HL-60 (cell line): ENCODE measurements around the gene CAV3.
"Not testable (repeated sequence)": the region's sequence is repeated elsewhere in the genome, so short reads cannot be mapped to it uniquely, and the experiment has no call there.

Experiments
- DNase-seq, 2 experiments: peaks; one replicate each; pipeline ENCODE4 v3.0.0-alpha.2; 2010 to 2020; ENCODE audit warnings: low read depth in 1 of 2, low spot score in 1 of 2
- H3K27ac ChIP-seq: fragments of 250-450 bp; sonication (Bioruptor Pico); replicated peaks from 2 replicates; pipeline ENCODE4 v1.5.1; 2020; ENCODE audit warnings: mild to moderate bottlenecking, moderate library complexity
- H3K27me3 ChIP-seq: fragments of 250-450 bp; sonication (Bioruptor Pico); 2 replicates; pipeline ENCODE4 v1.5.1; 2021; ENCODE audit warnings: mild to moderate bottlenecking, moderate library complexity; ENCODE audit not compliant: insufficient read depth, poor library complexity, severe bottlenecking
- H3K4me3 ChIP-seq: replicated peaks from 2 replicates; pipeline ENCODE4 v1.5.1; 2011; ENCODE audit warnings: mild to moderate bottlenecking, control low read depth, low read length; ENCODE audit not compliant: insufficient read depth
- GABPA ChIP-seq: IDR thresholded peaks from 2 replicates; pipeline ENCODE4 v1.6.1; 2012; ENCODE audit warnings: low read depth
- POLR2AphosphoS5 ChIP-seq: IDR thresholded peaks from 2 replicates; pipeline ENCODE4 v1.6.1; 2012; ENCODE audit warnings: low read depth
- SPI1 ChIP-seq: IDR thresholded peaks from 2 replicates; pipeline ENCODE4 v1.6.1; 2012; ENCODE audit warnings: low read depth, mild to moderate bottlenecking, borderline replicate concordance
- long read RNA-seq: library from polyadenylated mRNA; unstranded; transcript quantifications from one replicate; pipeline ENCODE4 v2.0.0, GENCODE V29; 2020
- TF ChIP-seq, protein P1 (sequence below): IDR thresholded peaks from 2 replicates; pipeline ENCODE4 v1.6.1; 2012; ENCODE audit warnings: low read depth; ENCODE audit not compliant: insufficient replicate concordance
- TF ChIP-seq, protein P2 (sequence below): IDR thresholded peaks from one replicate; pipeline ENCODE4 v1.5.1; 2011; ENCODE audit warnings: low read length, control low read depth, inconsistent platforms; ENCODE audit not compliant: insufficient read depth

CAV3 gene
- long read RNA-seq, partial matches to known transcripts: 0 of 2 reads
- long read RNA-seq, other reads (novel, unspliced or antisense): 2 of 2 reads

DNA sequence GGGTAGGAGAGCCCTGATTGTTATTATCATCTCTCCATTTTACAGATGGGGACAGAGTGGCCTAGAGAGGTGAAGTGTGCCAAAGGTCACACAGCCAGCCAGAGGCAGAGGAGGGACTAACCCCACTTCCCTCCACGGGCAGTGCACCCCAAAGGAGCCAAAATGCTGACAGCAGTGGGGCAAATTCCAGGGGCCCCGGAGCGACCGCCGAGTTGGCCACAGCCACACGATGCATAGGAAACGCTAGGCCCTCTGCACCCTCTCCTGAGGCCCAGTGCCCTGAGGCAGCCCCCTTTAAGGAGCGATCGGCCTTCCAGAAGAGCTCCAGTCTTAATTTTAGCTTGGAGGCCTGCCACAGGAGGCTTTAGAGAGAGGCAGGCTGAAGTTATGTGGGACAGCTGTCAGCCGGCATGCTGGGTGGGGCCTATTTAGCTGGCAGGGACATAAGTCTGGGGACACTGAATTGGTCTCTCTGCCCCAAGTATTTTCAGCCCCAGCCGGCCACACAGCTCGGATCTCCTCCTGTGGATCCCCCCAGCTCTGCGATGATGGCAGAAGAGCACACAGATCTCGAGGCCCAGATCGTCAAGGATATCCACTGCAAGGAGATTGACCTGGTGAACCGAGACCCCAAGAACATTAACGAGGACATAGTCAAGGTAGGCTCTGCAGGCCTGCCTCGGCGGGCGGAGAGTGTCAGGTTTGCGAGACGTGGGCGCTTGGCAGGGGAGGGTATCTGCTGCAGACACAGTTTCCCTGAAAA lies at the start of gene CAV3:
CAV3 (plus strand) TSS at position 471 of the 763 bp plus-strand sequence; CDS start at position 546, 75 bp downstream.
- no peaks in the 10 kb centered on the region for H3K27me3 ChIP-seq
- no peak for TF ChIP-seq SPI1
- TF ChIP-seq, protein P1, sequence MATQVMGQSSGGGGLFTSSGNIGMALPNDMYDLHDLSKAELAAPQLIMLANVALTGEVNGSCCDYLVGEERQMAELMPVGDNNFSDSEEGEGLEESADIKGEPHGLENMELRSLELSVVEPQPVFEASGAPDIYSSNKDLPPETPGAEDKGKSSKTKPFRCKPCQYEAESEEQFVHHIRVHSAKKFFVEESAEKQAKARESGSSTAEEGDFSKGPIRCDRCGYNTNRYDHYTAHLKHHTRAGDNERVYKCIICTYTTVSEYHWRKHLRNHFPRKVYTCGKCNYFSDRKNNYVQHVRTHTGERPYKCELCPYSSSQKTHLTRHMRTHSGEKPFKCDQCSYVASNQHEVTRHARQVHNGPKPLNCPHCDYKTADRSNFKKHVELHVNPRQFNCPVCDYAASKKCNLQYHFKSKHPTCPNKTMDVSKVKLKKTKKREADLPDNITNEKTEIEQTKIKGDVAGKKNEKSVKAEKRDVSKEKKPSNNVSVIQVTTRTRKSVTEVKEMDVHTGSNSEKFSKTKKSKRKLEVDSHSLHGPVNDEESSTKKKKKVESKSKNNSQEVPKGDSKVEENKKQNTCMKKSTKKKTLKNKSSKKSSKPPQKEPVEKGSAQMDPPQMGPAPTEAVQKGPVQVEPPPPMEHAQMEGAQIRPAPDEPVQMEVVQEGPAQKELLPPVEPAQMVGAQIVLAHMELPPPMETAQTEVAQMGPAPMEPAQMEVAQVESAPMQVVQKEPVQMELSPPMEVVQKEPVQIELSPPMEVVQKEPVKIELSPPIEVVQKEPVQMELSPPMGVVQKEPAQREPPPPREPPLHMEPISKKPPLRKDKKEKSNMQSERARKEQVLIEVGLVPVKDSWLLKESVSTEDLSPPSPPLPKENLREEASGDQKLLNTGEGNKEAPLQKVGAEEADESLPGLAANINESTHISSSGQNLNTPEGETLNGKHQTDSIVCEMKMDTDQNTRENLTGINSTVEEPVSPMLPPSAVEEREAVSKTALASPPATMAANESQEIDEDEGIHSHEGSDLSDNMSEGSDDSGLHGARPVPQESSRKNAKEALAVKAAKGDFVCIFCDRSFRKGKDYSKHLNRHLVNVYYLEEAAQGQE: no peak
- TF ChIP-seq, protein P2, sequence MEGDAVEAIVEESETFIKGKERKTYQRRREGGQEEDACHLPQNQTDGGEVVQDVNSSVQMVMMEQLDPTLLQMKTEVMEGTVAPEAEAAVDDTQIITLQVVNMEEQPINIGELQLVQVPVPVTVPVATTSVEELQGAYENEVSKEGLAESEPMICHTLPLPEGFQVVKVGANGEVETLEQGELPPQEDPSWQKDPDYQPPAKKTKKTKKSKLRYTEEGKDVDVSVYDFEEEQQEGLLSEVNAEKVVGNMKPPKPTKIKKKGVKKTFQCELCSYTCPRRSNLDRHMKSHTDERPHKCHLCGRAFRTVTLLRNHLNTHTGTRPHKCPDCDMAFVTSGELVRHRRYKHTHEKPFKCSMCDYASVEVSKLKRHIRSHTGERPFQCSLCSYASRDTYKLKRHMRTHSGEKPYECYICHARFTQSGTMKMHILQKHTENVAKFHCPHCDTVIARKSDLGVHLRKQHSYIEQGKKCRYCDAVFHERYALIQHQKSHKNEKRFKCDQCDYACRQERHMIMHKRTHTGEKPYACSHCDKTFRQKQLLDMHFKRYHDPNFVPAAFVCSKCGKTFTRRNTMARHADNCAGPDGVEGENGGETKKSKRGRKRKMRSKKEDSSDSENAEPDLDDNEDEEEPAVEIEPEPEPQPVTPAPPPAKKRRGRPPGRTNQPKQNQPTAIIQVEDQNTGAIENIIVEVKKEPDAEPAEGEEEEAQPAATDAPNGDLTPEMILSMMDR: no peak
- TF ChIP-seq POLR2AphosphoS5: no peak
- TF ChIP-seq GABPA: no peak
- H3K4me3 ChIP-seq: no peak within 1 kb of the TSS
- H3K27ac ChIP-seq: no peak within 1 kb of the TSS
- no peak for DNase-seq

DNA sequence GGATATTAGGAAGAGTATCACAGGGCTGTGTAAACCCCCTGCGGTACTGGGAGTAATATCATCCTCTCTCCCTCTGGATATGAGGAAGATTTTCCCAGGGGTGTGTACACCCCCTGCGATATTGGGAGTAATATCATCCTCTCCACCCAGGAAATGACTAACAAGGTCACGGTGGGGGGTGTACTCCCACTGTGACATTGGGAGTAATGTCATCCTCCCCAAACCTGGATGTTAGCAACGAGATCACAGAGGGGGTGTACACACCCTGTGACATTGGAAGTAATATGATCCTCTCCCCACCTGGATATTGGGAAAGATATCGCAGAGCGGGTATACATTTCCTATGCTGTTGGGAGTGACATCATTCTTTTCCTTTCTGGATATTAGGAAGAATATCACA lies 48.6 kb upstream of the CAV3 start:
- not testable (repeated sequence) for H3K4me3 ChIP-seq, H3K27me3 ChIP-seq, H3K27ac ChIP-seq, DNase-seq

DNA sequence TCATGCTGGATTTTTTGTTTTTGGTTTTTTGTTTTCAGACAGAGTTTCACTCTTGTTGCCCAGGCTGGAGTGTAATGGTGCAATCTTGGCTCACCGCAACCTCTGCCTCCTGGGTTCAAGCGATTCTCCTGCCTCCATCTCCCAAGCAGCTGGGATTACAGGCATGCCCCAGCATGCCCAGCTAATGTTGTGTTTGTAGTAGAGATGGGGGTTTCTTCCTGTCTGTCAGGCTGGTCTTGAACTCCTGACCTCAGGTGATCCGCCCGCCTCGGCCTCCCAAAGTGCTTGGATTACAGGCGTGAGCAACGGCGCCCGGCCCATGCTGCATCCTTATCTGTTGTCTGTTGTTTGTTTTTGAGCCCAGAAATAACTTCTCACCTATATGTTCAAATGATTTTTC lies 42.3 kb upstream of the CAV3 start:
- not testable (repeated sequence) for H3K4me3 ChIP-seq, H3K27ac ChIP-seq, H3K27me3 ChIP-seq, DNase-seq

DNA sequence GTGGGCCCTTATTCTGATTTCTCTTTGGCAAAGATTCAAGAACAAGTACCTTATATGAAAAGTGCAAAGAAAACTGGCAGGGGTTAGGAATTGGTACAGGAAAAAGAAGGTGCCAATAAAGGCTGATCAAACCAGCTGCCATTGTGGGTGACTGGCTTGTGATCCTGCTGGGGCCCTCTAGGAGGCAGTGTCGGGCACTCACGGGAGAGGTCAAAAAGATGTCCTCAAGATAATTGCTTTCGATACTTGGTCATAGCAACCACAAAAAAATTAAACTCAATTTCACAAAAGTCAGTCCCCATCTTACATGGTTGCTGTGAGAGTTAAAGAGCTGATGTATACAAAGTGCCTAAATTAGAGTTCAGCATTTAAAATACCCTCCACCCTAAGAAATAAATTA lies 31.0 kb upstream of the CAV3 start:
- TF ChIP-seq, protein P2: no peak
- TF ChIP-seq POLR2AphosphoS5 (no peak), GABPA (no peak), SPI1 (no peak)
- TF ChIP-seq, protein P1: no peak
- Histone ChIP-seq H3K27ac (no peak overlapping the region), H3K4me3 (no peak overlapping the region), H3K27me3 (no peaks in the 10 kb centered on the region)
- DNase-seq: no peak

DNA sequence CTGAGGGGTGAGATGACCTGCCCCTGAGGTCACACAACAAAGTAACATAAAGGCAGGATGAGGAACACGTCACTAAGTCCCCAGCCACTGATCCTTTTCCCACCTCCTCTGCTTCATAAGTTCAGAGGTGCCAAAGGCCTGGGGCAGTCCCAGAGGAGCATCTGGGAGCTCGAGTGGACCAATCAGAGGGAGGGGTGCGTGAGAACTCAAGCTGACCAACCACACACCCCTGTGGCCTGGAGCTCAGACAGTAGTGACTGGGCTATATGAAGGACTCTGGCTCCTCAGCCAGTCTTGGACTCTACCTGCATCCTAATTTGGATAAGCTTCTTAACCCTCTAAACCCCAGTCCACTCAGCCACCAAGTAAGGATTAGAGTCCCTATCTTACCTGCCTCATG lies 28.0 kb upstream of the CAV3 start:
- TF ChIP-seq SPI1: no peak
- no peak for TF ChIP-seq GABPA
- TF ChIP-seq, protein P2: no peak
- no peak for TF ChIP-seq POLR2AphosphoS5
- TF ChIP-seq, protein P1: no peak
- no peaks in the 10 kb centered on the region for H3K27me3 ChIP-seq
- H3K4me3 ChIP-seq: no peak overlapping the region
- no peak for DNase-seq
- no peak overlapping the region for H3K27ac ChIP-seq
